RWPE1 (cell line): ENCODE results near the gene CTNNA1.
"Not testable (repeated sequence)": the region's sequence is repeated elsewhere in the genome, so short reads cannot be mapped to it uniquely, and the experiment has no call there.

ENCODE experiments used
- CTCF ChIA-PET: fragments of 350-600 bp; sonication (Branson Sonifier 250); formaldehyde crosslinking; extraction: SDS; loops from one replicate; lab custom pipeline; 2021; lab: Yijun Ruan, JAX
- POLR2A ChIA-PET: fragments of 400-600 bp; formaldehyde crosslinking; extraction: SDS; loops from one replicate; lab custom pipeline; 2020; ENCODE audit warnings: antibody characterized with exemption; ENCODE audit not compliant: low non-redundant PET; lab: Yijun Ruan, JAX
- DNase-seq: peaks from one replicate; pipeline ENCODE4 v3.0.0; 2012; ENCODE audit warnings: low spot score
- H3K27ac ChIP-seq: fragments of 450-650 bp; 2 replicates; pipeline ENCODE4 v1.5.1; 2017
- CTCF ChIP-seq: fragments of 450-650 bp; conservative IDR thresholded peaks from 2 replicates; pipeline ENCODE4 v1.5.1; 2017; ENCODE audit warnings: low read depth, mild to moderate bottlenecking

The CTNNA1 gene

GRCh38 chr5:138714694-138715093 is 38.5 kb upstream of the CTNNA1 start:
- CTCF ChIA-PET, result interaction anchor here (0.6 to 0.9 kb wide), 4 partner anchors 10 to 123 kb away, joined by 3 to 5 read pairs (median 4); no protein-coding TSS in a partner anchor
- H3K27ac ChIP-seq, result no peak overlapping the region
- DNase-seq, result no peak
- no peak for TF ChIP-seq CTCF
- POLR2A ChIA-PET, result interaction anchor here (0.8 kb wide), 1 partner anchor 671 kb away, joined by 4 read pairs; no protein-coding TSS in a partner anchor

GRCh38 chr5:138715931-138716432 is 37.2 kb upstream of the CTNNA1 start:
- CTCF ChIA-PET, H3K27ac ChIP-seq, DNase-seq, POLR2A ChIA-PET: not testable (repeated sequence)

GRCh38 chr5:138716456-138716924 is 36.7 kb upstream of the CTNNA1 start:
- POLR2A ChIA-PET, result no interaction called here
- CTCF ChIA-PET, result no interaction called here
- no peak overlapping the region for H3K27ac ChIP-seq
- no peak for DNase-seq
- TF ChIP-seq CTCF, result no peak

- ChIA-PET POLR2A (interaction anchor here (0.6 kb wide), 1 partner anchor 258 kb away, joined by 3 read pairs; no protein-coding TSS in a partner anchor), CTCF (interaction anchor here (1.1 kb wide), 1 partner anchor 78 kb away, joined by 3 read pairs; no protein-coding TSS in a partner anchor)
- no peak for DNase-seq
- no peak for TF ChIP-seq CTCF
- no peak overlapping the region for H3K27ac ChIP-seq
These were observed 35.8 kb upstream of the CTNNA1 start for GRCh38 chr5:138717399-138717798.

GRCh38 chr5:138719811-138720210 is 33.4 kb upstream of the CTNNA1 start:
- no peak for TF ChIP-seq CTCF
- CTCF ChIA-PET, result interaction anchor here (0.5 to 1.7 kb wide), 5 partner anchors 43 to 1666 kb away, joined by 3 to 7 read pairs (median 3); no protein-coding TSS in a partner anchor

GRCh38 chr5:138720840-138721239 is 32.4 kb upstream of the CTNNA1 start:
- ChIA-PET CTCF (interaction anchor here (0.7 kb wide), 1 partner anchor 44 kb away, joined by 3 read pairs; no protein-coding TSS in a partner anchor), POLR2A (no interaction called here)
- no peak for TF ChIP-seq CTCF
- no peak for DNase-seq
- H3K27ac ChIP-seq, result no peak overlapping the region

More at GRCh38 chr5:138719811-138720210, 33.4 kb upstream of the CTNNA1 start:
- no peak for DNase-seq
- POLR2A ChIA-PET, result no interaction called here
- no peak overlapping the region for H3K27ac ChIP-seq

GRCh38 chr5:138721979-138722378 is 31.2 kb upstream of the CTNNA1 start:
- no peak overlapping the region for H3K27ac ChIP-seq
- CTCF ChIA-PET, result no interaction called here
- POLR2A ChIA-PET, result no interaction called here
- no peak for TF ChIP-seq CTCF
- DNase-seq, result no peak
